Measurements from ENCODE around the gene FAAP100.

Gene FAAP100

GRCh38 chr17:81520021-81520901 lies 31.9 kb downstream of the FAAP100 start:
- DNase-seq (ENCODE audit: low read depth) = no peak
- no peak for TF ChIP-seq CTCF (conservative IDR thresholded peaks at IDR 0.05; ENCODE audit: control insufficient read depth, insufficient read depth, low read depth, low read length)
- H3K4me3 ChIP-seq (ENCODE audit: control insufficient read depth, low read depth, low read length) = no peak overlapping the region

DNA sequence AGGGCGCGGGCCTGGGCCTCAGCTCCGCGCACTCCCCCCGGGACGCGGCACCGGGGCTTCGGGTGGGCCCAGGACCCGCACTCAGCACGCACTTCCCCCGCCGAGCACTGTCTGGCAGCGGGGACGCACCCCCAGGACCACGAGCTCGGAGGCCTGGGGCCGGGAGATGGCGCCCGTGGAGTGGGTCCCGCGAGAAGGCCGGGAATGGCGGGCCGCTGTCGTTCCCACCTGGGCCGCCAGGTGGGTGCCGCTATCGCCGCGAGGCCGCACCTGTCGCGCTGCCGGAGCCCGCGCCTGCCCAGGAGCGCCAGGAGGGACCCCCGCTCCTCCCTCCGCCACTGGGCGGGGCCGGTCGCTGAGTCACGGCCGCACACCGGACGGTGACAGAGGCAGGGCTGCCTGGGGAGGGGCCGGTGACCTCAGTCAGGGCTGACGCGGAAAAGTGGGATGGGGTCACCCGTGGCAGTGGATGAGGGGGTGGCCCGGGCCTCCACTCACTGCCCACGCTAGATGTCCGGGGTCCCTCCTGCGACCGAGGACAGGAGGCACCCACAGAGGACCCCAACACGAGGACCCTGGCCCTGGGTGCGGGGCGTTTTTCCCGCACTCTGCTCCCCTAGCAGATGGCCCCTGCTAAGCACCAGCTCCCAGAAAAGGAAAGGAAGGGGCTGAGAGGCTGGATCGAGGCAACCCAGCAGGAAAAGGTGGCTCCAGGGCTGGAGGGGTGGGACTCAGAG lies 32.7 kb downstream of the FAAP100 start:
- no peak for DNase-seq (ENCODE audit: low read depth)
- TF ChIP-seq CTCF (conservative IDR thresholded peaks at IDR 0.05; ENCODE audit: control insufficient read depth, insufficient read depth, low read depth, low read length) = no peak
- H3K4me3 ChIP-seq (ENCODE audit: control insufficient read depth, low read depth, low read length) = no peak overlapping the region

DNA sequence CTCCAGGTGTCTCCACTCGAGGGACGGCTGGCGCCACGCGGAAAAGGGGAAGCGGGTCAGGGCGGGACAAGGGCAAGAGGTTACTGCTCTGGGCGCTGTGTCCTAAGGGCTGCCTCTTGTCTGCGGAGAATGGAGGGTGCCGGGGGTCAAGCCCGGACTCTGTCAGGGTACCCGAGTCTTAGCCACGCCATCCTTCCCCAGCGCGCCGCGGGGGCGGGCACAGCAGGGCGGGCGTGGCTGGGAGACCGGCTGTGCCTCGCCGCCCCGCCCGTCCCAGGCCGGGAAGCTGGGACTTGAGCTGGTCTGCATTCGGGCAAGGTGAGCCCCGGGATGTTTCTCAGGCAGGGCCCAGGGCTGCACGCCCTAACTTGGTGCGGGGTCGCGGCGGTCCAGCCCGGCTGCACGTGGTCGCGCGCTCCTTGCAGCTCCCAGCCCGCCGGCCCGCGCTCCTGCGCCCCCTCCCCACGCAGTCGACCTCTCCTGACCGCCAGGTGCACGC lies 33.3 kb downstream of the FAAP100 start:
- H3K4me3 ChIP-seq (ENCODE audit: control insufficient read depth, low read depth, low read length) = peak overlapping the region; percentile 33
- TF ChIP-seq CTCF (conservative IDR thresholded peaks at IDR 0.05; ENCODE audit: control insufficient read depth, insufficient read depth, low read depth, low read length) = no peak
- DNase-seq (ENCODE audit: low read depth) = no peak

- H3K4me3 ChIP-seq (ENCODE audit: control insufficient read depth, low read depth, low read length) = peak overlapping the region; percentile 33
- DNase-seq (ENCODE audit: low read depth) = no peak
- no peak for TF ChIP-seq CTCF (conservative IDR thresholded peaks at IDR 0.05; ENCODE audit: control insufficient read depth, insufficient read depth, low read depth, low read length)
These were observed 33.9 kb downstream of the FAAP100 start for GRCh38 chr17:81518113-81518784.

DNA sequence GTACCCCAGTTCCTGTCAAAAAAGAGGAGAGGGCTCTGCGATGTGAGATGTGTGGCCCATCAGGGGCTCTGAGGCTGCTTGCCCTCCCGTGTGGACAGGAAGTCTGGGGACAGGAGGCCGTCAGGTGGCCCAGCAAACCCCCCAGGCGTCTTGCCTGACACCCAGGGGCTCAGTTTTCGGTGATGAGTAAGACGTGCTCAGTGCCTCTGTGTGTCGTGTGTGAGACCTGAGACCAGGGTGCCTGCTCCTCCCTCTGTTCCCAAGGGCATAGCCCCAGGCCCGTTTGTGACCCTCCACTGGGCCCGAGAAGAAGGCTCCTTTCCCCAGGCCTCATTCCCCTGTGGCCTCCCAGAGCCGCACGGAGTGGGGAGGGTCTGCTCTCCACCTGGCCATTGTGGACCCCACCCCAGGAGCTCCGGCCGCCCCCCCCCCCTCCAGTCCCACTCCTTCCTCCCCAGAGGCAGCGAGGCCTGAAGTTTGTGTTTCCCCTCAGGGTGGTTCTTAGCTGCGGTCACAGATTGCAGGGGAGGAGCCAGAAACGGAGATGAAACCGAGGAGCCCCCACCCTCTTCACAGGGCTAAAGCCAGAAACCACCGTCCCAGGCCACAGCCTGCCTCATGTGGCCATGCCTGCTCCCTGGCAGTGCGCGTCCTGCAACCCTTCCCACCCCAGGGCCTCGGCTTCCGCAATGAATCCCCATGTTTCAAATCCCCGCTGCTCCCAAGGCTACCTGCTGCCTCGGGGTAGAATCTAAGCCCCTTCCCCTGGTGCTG lies 34.6 kb downstream of the FAAP100 start:
- no peak overlapping the region for H3K4me3 ChIP-seq (ENCODE audit: control insufficient read depth, low read depth, low read length)
- TF ChIP-seq CTCF (conservative IDR thresholded peaks at IDR 0.05; ENCODE audit: control insufficient read depth, insufficient read depth, low read depth, low read length) = no peak
- no peak for DNase-seq (ENCODE audit: low read depth)

- DNase-seq (ENCODE audit: low read depth) = no peak
- TF ChIP-seq CTCF (conservative IDR thresholded peaks at IDR 0.05; ENCODE audit: control insufficient read depth, insufficient read depth, low read depth, low read length) = no peak
- no peak overlapping the region for H3K4me3 ChIP-seq (ENCODE audit: control insufficient read depth, low read depth, low read length)
These were observed 35.2 kb downstream of the FAAP100 start for GRCh38 chr17:81517009-81517338.
